ENCODE data around the gene IL1B.
"Not testable (repeated sequence)": the region's sequence is repeated elsewhere in the genome, so short reads cannot be mapped to it uniquely, and the experiment has no call there.

The IL1B gene

DNA sequence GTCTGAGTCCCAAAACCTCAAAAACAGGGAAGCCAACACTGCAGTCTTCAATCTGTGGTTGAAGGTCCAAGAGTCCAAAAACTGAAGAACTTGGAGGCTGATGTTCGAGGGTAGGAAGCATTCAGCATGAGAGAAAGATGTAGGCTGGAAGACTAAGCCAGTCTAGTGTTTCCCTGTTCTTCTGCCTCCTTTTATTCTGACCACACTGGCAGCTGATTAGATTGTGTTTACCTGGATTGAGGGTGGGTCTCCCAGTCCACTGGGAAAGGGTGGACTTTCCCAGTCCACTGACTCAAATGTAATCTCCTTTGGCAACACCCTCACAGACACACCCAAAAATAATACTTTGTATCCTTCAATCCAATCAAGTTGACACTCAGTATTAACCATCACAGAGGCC lies 27.5 kb upstream of the IL1B start:
- no peaks in the 10 kb centered on the region for H3K79me2 ChIP-seq (ENCODE audit: insufficient read depth, low read length)
- H3K4me2 ChIP-seq (ENCODE audit: low read length), result no peak overlapping the region
- no peaks in the 10 kb centered on the region for H3F3A ChIP-seq (ENCODE audit: insufficient read depth, low read length)
- no peaks in the 10 kb centered on the region for H3K27me3 ChIP-seq (ENCODE audit: insufficient read depth, low read length)
- H3K9me2 ChIP-seq (ENCODE audit: low read depth, low read length), result no peaks in the 10 kb centered on the region
- no peak overlapping the region for H3K4me3 ChIP-seq (ENCODE audit: low read depth, low read length, poor library complexity, severe bottlenecking)
- no peak overlapping the region for H3K27ac ChIP-seq (ENCODE audit: low read depth, low read length, poor library complexity, severe bottlenecking)
- no peak overlapping the region for H2AFZ ChIP-seq (ENCODE audit: low read length)
- H3K4me1 ChIP-seq (ENCODE audit: insufficient read depth, low read length, severe bottlenecking), result no peaks in the 10 kb centered on the region
- H3K36me3 ChIP-seq (ENCODE audit: insufficient read depth, low read length), result no peaks in the 10 kb centered on the region
- peaks cover 8% of the 10 kb centered on the region; the same call in 1 of the 2 replicates for H3K9me3 ChIP-seq (ENCODE audit: low read length)
- TF ChIP-seq EZH2 (IDR thresholded peaks at IDR 0.05; ENCODE audit: borderline replicate concordance, low read length), result no peak
- TF ChIP-seq, protein P1, sequence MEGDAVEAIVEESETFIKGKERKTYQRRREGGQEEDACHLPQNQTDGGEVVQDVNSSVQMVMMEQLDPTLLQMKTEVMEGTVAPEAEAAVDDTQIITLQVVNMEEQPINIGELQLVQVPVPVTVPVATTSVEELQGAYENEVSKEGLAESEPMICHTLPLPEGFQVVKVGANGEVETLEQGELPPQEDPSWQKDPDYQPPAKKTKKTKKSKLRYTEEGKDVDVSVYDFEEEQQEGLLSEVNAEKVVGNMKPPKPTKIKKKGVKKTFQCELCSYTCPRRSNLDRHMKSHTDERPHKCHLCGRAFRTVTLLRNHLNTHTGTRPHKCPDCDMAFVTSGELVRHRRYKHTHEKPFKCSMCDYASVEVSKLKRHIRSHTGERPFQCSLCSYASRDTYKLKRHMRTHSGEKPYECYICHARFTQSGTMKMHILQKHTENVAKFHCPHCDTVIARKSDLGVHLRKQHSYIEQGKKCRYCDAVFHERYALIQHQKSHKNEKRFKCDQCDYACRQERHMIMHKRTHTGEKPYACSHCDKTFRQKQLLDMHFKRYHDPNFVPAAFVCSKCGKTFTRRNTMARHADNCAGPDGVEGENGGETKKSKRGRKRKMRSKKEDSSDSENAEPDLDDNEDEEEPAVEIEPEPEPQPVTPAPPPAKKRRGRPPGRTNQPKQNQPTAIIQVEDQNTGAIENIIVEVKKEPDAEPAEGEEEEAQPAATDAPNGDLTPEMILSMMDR (IDR thresholded peaks at IDR 0.05; ENCODE audit: low read length), result no peak
- no peak overlapping the region for H3K9ac ChIP-seq (ENCODE audit: low read length)
- no peaks in the 10 kb centered on the region for H4K20me1 ChIP-seq (ENCODE audit: insufficient read depth, low read length)

DNA sequence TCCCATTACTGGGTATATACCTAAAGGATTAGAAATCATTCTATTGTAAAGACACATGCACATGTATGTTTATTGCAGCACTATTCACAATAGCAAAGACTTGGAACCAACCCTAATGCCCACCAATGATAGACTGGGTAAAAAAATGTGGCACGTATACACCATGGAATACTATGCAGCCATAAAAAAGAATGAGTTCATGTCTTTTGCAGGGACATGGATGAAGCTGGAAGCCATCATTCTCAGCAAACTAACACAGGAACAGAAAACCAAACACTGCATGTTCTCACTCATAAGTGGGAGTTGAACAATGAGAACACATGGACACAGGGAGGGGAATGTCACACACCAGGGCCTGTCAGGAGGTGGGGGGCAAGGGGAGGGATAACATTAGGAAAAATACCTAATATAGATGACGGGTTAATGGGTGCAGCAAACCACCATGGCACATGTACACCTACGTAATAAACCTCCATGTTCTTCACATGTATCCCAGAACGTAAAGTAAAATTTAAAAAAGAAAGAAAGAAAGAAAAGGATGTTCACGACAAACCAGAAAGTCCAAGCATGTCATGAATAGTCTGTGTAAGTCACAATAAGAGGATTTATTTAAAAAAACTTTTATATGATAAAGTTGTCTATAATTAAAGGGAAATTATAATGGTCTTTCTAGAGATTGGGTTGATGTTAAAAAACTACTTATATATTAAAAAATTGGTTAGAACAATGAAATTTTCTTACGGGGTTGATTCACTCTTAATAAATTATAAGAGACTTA lies 23.0 kb upstream of the IL1B start:
- H3K27me3 ChIP-seq (ENCODE audit: insufficient read depth, low read length); H3K9me2 ChIP-seq (ENCODE audit: low read depth, low read length); H3F3A ChIP-seq (ENCODE audit: insufficient read depth, low read length); H3K4me2 ChIP-seq (ENCODE audit: low read length); H3K27ac ChIP-seq (ENCODE audit: low read depth, low read length, poor library complexity, severe bottlenecking); H4K20me1 ChIP-seq (ENCODE audit: insufficient read depth, low read length); H2AFZ ChIP-seq (ENCODE audit: low read length); H3K9ac ChIP-seq (ENCODE audit: low read length); H3K36me3 ChIP-seq (ENCODE audit: insufficient read depth, low read length); H3K79me2 ChIP-seq (ENCODE audit: insufficient read depth, low read length); H3K9me3 ChIP-seq (ENCODE audit: low read length); H3K4me3 ChIP-seq (ENCODE audit: low read depth, low read length, poor library complexity, severe bottlenecking); H3K4me1 ChIP-seq (ENCODE audit: insufficient read depth, low read length, severe bottlenecking): not testable (repeated sequence)

DNA sequence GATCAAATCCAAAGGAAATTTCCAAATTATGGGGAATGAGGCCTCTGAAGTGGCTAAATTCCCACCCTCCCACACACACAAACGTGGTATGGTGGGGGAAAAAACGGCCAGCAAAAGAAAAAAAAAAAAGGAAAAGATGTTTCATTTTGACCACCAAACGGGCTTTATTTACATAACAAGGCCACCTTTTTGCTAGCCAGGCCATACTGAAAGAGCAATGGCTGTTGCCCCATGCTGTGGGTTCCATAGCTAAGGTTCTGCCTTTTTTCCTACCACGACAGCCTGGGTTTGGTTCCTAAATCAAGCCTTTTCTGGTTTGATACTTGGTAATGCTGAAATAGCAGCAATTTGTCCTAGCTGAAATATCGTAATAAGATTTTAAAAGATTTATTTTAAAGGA lies 14.0 kb upstream of the IL1B start:
- H2AFZ ChIP-seq (ENCODE audit: low read length), result no peak overlapping the region
- no peaks in the 10 kb centered on the region for H3K9me3 ChIP-seq (ENCODE audit: low read length)
- TF ChIP-seq EZH2 (IDR thresholded peaks at IDR 0.05; ENCODE audit: borderline replicate concordance, low read length), result no peak
- TF ChIP-seq, protein P1 (IDR thresholded peaks at IDR 0.05; ENCODE audit: low read length), result no peak
- no peaks in the 10 kb centered on the region for H3F3A ChIP-seq (ENCODE audit: insufficient read depth, low read length)
- H3K4me1 ChIP-seq (ENCODE audit: insufficient read depth, low read length, severe bottlenecking), result no peaks in the 10 kb centered on the region
- no peaks in the 10 kb centered on the region for H3K36me3 ChIP-seq (ENCODE audit: insufficient read depth, low read length)
- H3K9me2 ChIP-seq (ENCODE audit: low read depth, low read length), result no peaks in the 10 kb centered on the region
- H3K9ac ChIP-seq (ENCODE audit: low read length), result no peak overlapping the region
- H3K27me3 ChIP-seq (ENCODE audit: insufficient read depth, low read length), result no peaks in the 10 kb centered on the region; the same call in 1 of the 2 replicates
- no peak overlapping the region for H3K27ac ChIP-seq (ENCODE audit: low read depth, low read length, poor library complexity, severe bottlenecking)
- H3K4me3 ChIP-seq (ENCODE audit: low read depth, low read length, poor library complexity, severe bottlenecking), result no peak overlapping the region
- H3K79me2 ChIP-seq (ENCODE audit: insufficient read depth, low read length), result no peaks in the 10 kb centered on the region
- no peak overlapping the region for H3K4me2 ChIP-seq (ENCODE audit: low read length)
- H4K20me1 ChIP-seq (ENCODE audit: insufficient read depth, low read length), result no peaks in the 10 kb centered on the region

DNA sequence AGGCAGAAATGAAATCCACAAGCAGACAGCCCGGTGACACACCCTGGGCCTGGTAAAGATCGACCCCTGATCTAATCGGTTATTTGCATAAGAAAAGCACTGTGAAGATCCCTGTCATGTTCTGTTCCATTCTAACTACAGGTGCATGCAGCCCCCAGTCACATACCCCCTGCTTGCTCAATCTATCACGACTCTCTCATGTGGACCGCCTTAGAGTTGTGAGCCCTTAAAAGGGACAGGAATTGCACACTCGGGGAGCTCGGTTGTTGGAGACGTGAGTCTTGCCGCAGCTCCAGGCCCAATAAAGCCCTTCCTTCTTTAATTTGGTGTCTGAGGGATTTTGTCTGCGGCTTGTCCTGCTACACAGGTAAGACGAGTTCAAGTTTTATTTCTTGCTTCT lies 13.4 kb upstream of the IL1B start:
- no peak overlapping the region for H2AFZ ChIP-seq (ENCODE audit: low read length)
- H3K4me3 ChIP-seq (ENCODE audit: low read depth, low read length, poor library complexity, severe bottlenecking), result no peak overlapping the region
- H3K36me3 ChIP-seq (ENCODE audit: insufficient read depth, low read length), result no peaks in the 10 kb centered on the region
- H3K27me3 ChIP-seq (ENCODE audit: insufficient read depth, low read length), result no peaks in the 10 kb centered on the region; the same call in 1 of the 2 replicates
- H3K9me2 ChIP-seq (ENCODE audit: low read depth, low read length), result no peaks in the 10 kb centered on the region
- TF ChIP-seq, protein P1 (IDR thresholded peaks at IDR 0.05; ENCODE audit: low read length), result no peak
- TF ChIP-seq EZH2 (IDR thresholded peaks at IDR 0.05; ENCODE audit: borderline replicate concordance, low read length), result no peak
- no peaks in the 10 kb centered on the region for H3K4me1 ChIP-seq (ENCODE audit: insufficient read depth, low read length, severe bottlenecking)
- H3K27ac ChIP-seq (ENCODE audit: low read depth, low read length, poor library complexity, severe bottlenecking), result no peak overlapping the region
- no peaks in the 10 kb centered on the region for H3F3A ChIP-seq (ENCODE audit: insufficient read depth, low read length)
- H3K9me3 ChIP-seq (ENCODE audit: low read length), result no peaks in the 10 kb centered on the region
- H3K4me2 ChIP-seq (ENCODE audit: low read length), result no peak overlapping the region
- no peaks in the 10 kb centered on the region for H3K79me2 ChIP-seq (ENCODE audit: insufficient read depth, low read length)
- no peaks in the 10 kb centered on the region for H4K20me1 ChIP-seq (ENCODE audit: insufficient read depth, low read length)
- no peak overlapping the region for H3K9ac ChIP-seq (ENCODE audit: low read length)

All from OCI-LY1 (cell line).